ENCODE measurements around the gene KCNK10. TPM values are rescaled to one million over a fixed set of nuclear protein-coding genes. Genes with fewer than 3 reads are reported as not detected.

Gene KCNK10
- total and polyA plus RNA-seq, 10 of the 15 experiments (the other 5 are each of a cell fraction or from before 2014, with no cell fraction given): 0.01 to 0.06 (median 0.02) TPM; not detected in 7

GRCh38 chr14:88163731-88164255, 159.3 kb downstream of the KCNK10 start (continued):
- TF ChIP-seq ZZZ3 (IDR thresholded peaks at IDR 0.05; ENCODE audit: control insufficient read depth, insufficient read length, low read depth): no peak
- no peak for TF ChIP-seq MXI1 (IDR thresholded peaks at IDR 0.05; ENCODE audit: low read depth, low read length)
- TF ChIP-seq JUND (IDR thresholded peaks at IDR 0.05; ENCODE audit: low read depth, low read length): no peak
- TF ChIP-seq IRF4 (IDR thresholded peaks at IDR 0.05; ENCODE audit: low read depth, low read length): no peak
- TF ChIP-seq ATF7 (IDR thresholded peaks at IDR 0.05; ENCODE audit: low read depth): no peak
- TF ChIP-seq NBN (IDR thresholded peaks at IDR 0.05): no peak
- TF ChIP-seq ETV6 (conservative IDR thresholded peaks at IDR 0.05 in 1 of 2, IDR thresholded peaks at IDR 0.05 in 1 of 2; ENCODE audit: borderline replicate concordance in 1 of 2, low read depth in 1 of 2): no peak
- TF ChIP-seq SUZ12 (IDR thresholded peaks at IDR 0.05; ENCODE audit: unreplicated experiment): no peak
- no peak for TF ChIP-seq SRF (IDR thresholded peaks at IDR 0.05; ENCODE audit: low read depth in 2 of 2, low read length in 2 of 2)
- TF ChIP-seq REST (IDR thresholded peaks at IDR 0.05; ENCODE audit: low read depth, low read length): no peak
- no peak for TF ChIP-seq ATF3 (IDR thresholded peaks at IDR 0.05; ENCODE audit: borderline replicate concordance, extremely low read depth, low read depth, low read length)
